T-cell (primary cell): ENCODE measurements around the gene PEMT. TPM values are rescaled to one million over a fixed set of nuclear protein-coding genes. Genes with fewer than 3 reads are reported as not detected.
"Not testable (repeated sequence)": the region's sequence is repeated elsewhere in the genome, so short reads cannot be mapped to it uniquely, and the experiment has no call there.

Experiments used
- ATAC-seq, 4 experiments: fragments of 200-7000 bp in 3 of 4; fragments of 150-1000 bp in 1 of 4; cut with Tn5 transposase; replicated peaks in 1 of 4; 1 replicate in 3 of 4; 2 replicates in 1 of 4; pipeline ENCODE4 v1.10.0; 2021; ENCODE audit warnings: moderate library complexity in 3 of 4, mild to moderate bottlenecking in 2 of 4, moderate number of reproducible peaks in 1 of 4
- CTCF ChIA-PET, 2 donors: fragments of 300-600 bp; sonication (Branson Sonifier 250); formaldehyde crosslinking; loops; one replicate each; lab custom pipeline; 2022; ENCODE audit warnings: antibody characterized with exemption in 2 of 2; lab: Charles Lee
- POLR2A ChIA-PET, 2 donors: fragments of 300-600 bp; sonication (Branson Sonifier 250); formaldehyde crosslinking; loops; one replicate each; lab custom pipeline; 2022; ENCODE audit warnings: antibody characterized with exemption in 2 of 2; lab: Charles Lee
- DNase-seq, 35 experiments: peaks; one replicate each; pipeline versions ENCODE4 v3.0.0 to v3.0.0-alpha.2; 2013 to 2023
- H3K27ac ChIP-seq: one replicate; pipeline ENCODE4 v1.5.1; 2013; ENCODE audit warnings: low read length
- H3K27me3 ChIP-seq, 2 experiments: replicated peaks in 1 of 2; 1 replicate in 1 of 2; 2 replicates in 1 of 2; pipeline versions ENCODE4 v1.6.1 to v1.7.0; 2013; ENCODE audit warnings: low read length in 1 of 2, mixed read lengths in 1 of 2; ENCODE audit not compliant: control insufficient read depth in 2 of 2, insufficient read depth in 2 of 2; ENCODE audit errors: extremely low read depth in 1 of 2
- H3K36me3 ChIP-seq, 2 donors: 1 replicate in 1 of 2; 2 replicates in 1 of 2; pipeline versions ENCODE4 v1.6.1 to v1.7.0; 2013; ENCODE audit warnings: low read length in 1 of 2; ENCODE audit not compliant: control insufficient read depth in 2 of 2, insufficient read depth in 1 of 2; ENCODE audit errors: extremely low read depth in 1 of 2
- H3K4me1 ChIP-seq, 2 experiments: 1 replicate in 1 of 2; 2 replicates in 1 of 2; pipeline versions ENCODE4 v1.6.1 to v1.7.0; 2013; ENCODE audit warnings: low read length in 2 of 2, mixed read lengths in 1 of 2; ENCODE audit not compliant: insufficient read depth in 2 of 2, control insufficient read depth in 1 of 2; ENCODE audit errors: extremely low read depth in 1 of 2
- H3K4me3 ChIP-seq, 2 donors: 1 replicate in 1 of 2; 2 replicates in 1 of 2; pipeline versions ENCODE4 v1.5.1 to v1.7.0; 2013; ENCODE audit warnings: mild to moderate bottlenecking in 2 of 2, low read length in 1 of 2, moderate library complexity in 1 of 2; ENCODE audit not compliant: control insufficient read depth in 1 of 2; ENCODE audit errors: extremely low read depth in 1 of 2
- H3K9me3 ChIP-seq: 2 replicates; pipeline ENCODE4 v1.7.0; 2013
- H3K27ac Mint-ChIP-seq, 2 donors: one replicate each; pipeline ENCODE4 v1.8.0; 2020 to 2021; ENCODE audit warnings: mild to moderate bottlenecking in 2 of 2, mixed read lengths in 2 of 2
- H3K27me3 Mint-ChIP-seq, 2 donors: one replicate each; pipeline ENCODE4 v1.8.0; 2021 to 2022; ENCODE audit warnings: mixed read lengths in 2 of 2
- H3K36me3 Mint-ChIP-seq: one replicate; pipeline ENCODE4 v1.8.0; 2021; ENCODE audit warnings: mixed read lengths
- H3K4me1 Mint-ChIP-seq, 3 donors: one replicate each; pipeline ENCODE4 v1.8.0; 2020 to 2022; ENCODE audit warnings: mixed read lengths in 3 of 3, mild to moderate bottlenecking in 1 of 3
- H3K4me3 Mint-ChIP-seq, 3 donors: one replicate each; pipeline ENCODE4 v1.8.0; 2020 to 2022; ENCODE audit warnings: mild to moderate bottlenecking in 3 of 3, mixed read lengths in 3 of 3, moderate library complexity in 3 of 3
- H3K9me3 Mint-ChIP-seq, 3 donors: one replicate each; pipeline ENCODE4 v1.8.0; 2020 to 2022; ENCODE audit warnings: mixed read lengths in 3 of 3
- WGBS: methylation state at CpG from one replicate; pipeline ENCODE4 v1.1.5; 2013; ENCODE audit warnings: missing lambda C conversion rate; ENCODE audit not compliant: insufficient coverage; 5-methylcytosine and 5-hydroxymethylcytosine counted together
- total RNA-seq, 35 experiments: library from RNA in 6 of 35; stranded (reverse) in 6 of 35; fragments of 120-200 nt in 1 of 35; gene quantifications; one replicate each; pipeline versions ENCODE4 v1.2.1 to v1.2.4 and lab custom pipeline; 2013 to 2026

Gene PEMT
- total RNA-seq: 10 to 100 TPM; 13.3 to 25.8 (median 14.6) TPM
- total RNA-seq (2013): 9.7 TPM
- total RNA-seq (lab: John Stamatoyannopoulos, UW): 2.6 to 22.1 (median 5.3) reads per million in 29 experiments

GRCh38 chr17:17591355-17592298, at the start of gene PEMT:
TSS of gene PEMT (minus strand) at chr17:17591708. CDS start at chr17:17591626, 82 bp downstream.
- peak within 1 kb of the TSS; percentile 83 to 92 for H3K27ac Mint-ChIP-seq
- Histone ChIP-seq H3K27ac (peak within 1 kb of the TSS; percentile 76), H3K27me3 (no peaks in the 10 kb centered on the region), H3K9me3 (no peaks in the 10 kb centered on the region), H3K4me1 (peaks cover 3 to 23% of the 10 kb centered on the region in 2 experiments), H3K4me3 (peak within 1 kb of the TSS; percentile 78 to 85), H3K36me3 (no peaks in the 10 kb centered on the region)
- POLR2A ChIA-PET: no interaction called here
- WGBS: under 1% methylated on average over 80 of the region's 86 CpGs
- ATAC-seq (peak; percentile 91 to 95 (median 94)), DNase-seq (peak; percentile 86 to 97 (median 91))
- no peaks in the 10 kb centered on the region for H3K27me3 Mint-ChIP-seq
- H3K36me3 Mint-ChIP-seq: no peaks in the 10 kb centered on the region
- no peaks in the 10 kb centered on the region for H3K9me3 Mint-ChIP-seq
- peaks cover 19 to 21% (median 20%) of the 10 kb centered on the region in 3 donors for H3K4me1 Mint-ChIP-seq
- peak within 1 kb of the TSS; percentile 84 to 96 (median 90) for H3K4me3 Mint-ChIP-seq
- CTCF ChIA-PET: interaction anchor here in 1 of 2 donors (0.6 to 1.6 kb wide), 2 partner anchors 22 to 439 kb away, joined by 4 to 5 read pairs; no protein-coding TSS in a partner anchor

DNA sequence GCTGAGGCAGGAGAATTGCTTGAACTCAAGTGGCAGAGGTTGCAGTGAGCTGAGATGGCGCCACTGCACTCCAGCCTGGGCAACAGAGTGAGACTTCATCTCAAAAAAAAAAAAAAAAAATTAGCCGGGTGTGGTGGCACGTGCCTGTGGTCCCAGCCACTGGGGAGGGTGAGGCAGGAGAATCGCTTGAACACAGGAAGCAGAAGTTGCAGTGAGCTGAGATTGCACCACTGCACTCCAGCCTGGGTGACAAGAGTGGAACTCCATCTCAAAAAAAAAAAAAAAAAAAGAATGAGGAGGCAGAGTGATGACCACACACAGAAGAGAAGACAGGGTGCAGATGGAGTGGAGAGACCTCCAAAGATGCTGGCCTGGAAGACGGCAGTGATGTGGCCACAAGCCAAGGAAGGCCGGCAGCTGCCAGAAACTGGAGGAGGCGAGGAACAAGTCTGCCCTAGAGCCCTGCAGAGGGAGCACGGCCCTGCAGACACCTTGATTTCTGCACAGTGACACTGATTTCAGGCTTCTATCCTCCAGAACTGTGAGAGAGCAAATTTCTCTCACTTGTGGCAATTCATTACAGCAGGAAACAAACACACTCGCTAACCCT, 48.3 kb upstream of the PEMT start:
- H3K4me3 Mint-ChIP-seq, H3K4me3 ChIP-seq, POLR2A ChIA-PET, H3K4me1 Mint-ChIP-seq, H3K36me3 ChIP-seq, DNase-seq, H3K36me3 Mint-ChIP-seq, H3K27me3 Mint-ChIP-seq, H3K4me1 ChIP-seq, H3K27me3 ChIP-seq, H3K9me3 ChIP-seq, H3K27ac ChIP-seq, ATAC-seq, H3K9me3 Mint-ChIP-seq, H3K27ac Mint-ChIP-seq: not testable (repeated sequence)
- CTCF ChIA-PET: interaction anchor here (0.6 to 0.7 kb wide), 3 partner anchors 156 to 633 kb away, joined by 3 to 4 read pairs (median 3); no protein-coding TSS in a partner anchor
- 84% methylated on average over 6 of the region's 9 CpGs for WGBS

GRCh38 chr17:17638467-17638866, 47.0 kb upstream of the PEMT start:
- ATAC-seq: no peak
- no CpG with 5 or more reads among the region's 2 CpGs for WGBS
- Mint-ChIP-seq H3K4me1 (peaks cover 0 to 4% (median 0%) of the 10 kb centered on the region in 3 donors), H3K4me3 (no peak overlapping the region), H3K36me3 (no peaks in the 10 kb centered on the region), H3K9me3 (no peaks in the 10 kb centered on the region), H3K27me3 (peaks cover 0 to 4% of the 10 kb centered on the region in 2 donors), H3K27ac (no peak overlapping the region)
- no peaks in the 10 kb centered on the region for H3K9me3 ChIP-seq
- no peak overlapping the region for H3K27ac ChIP-seq
- H3K27me3 ChIP-seq: peaks cover 0 to 4% of the 10 kb centered on the region in 2 experiments
- no peak overlapping the region for H3K4me3 ChIP-seq
- ChIA-PET POLR2A (no interaction called here), CTCF (no interaction called here)
- H3K4me1 ChIP-seq: peaks cover 0 to 7% of the 10 kb centered on the region in 2 experiments
- no peak for DNase-seq
- H3K36me3 ChIP-seq: no peaks in the 10 kb centered on the region

GRCh38 chr17:17636272-17636885, 44.9 kb upstream of the PEMT start:
- ChIA-PET CTCF (no interaction called here), POLR2A (no interaction called here)
- H3K9me3 Mint-ChIP-seq: no peaks in the 10 kb centered on the region
- no peaks in the 10 kb centered on the region for H3K9me3 ChIP-seq
- H3K4me1 ChIP-seq: peaks cover 0 to 4% of the 10 kb centered on the region in 2 experiments
- no peaks in the 10 kb centered on the region for H3K36me3 Mint-ChIP-seq
- no peak for ATAC-seq
- no peak overlapping the region for H3K4me3 ChIP-seq
- no peaks in the 10 kb centered on the region for H3K4me1 Mint-ChIP-seq
- no peak overlapping the region for H3K27ac ChIP-seq
- no peak overlapping the region for H3K27ac Mint-ChIP-seq
- 90% methylated on average over 5 of the region's 5 CpGs for WGBS
- H3K36me3 ChIP-seq: no peaks in the 10 kb centered on the region
- H3K4me3 Mint-ChIP-seq: no peak overlapping the region
- DNase-seq: no peak
- H3K27me3 ChIP-seq: peaks cover 0 to 8% of the 10 kb centered on the region in 2 experiments
- H3K27me3 Mint-ChIP-seq: peaks cover 0 to 4% of the 10 kb centered on the region in 2 donors

- POLR2A ChIA-PET, H3K27me3 ChIP-seq, H3K4me3 Mint-ChIP-seq, H3K9me3 Mint-ChIP-seq, DNase-seq, H3K27ac ChIP-seq, CTCF ChIA-PET, H3K4me3 ChIP-seq, H3K4me1 ChIP-seq, H3K4me1 Mint-ChIP-seq, H3K36me3 ChIP-seq, H3K9me3 ChIP-seq, H3K27ac Mint-ChIP-seq, H3K36me3 Mint-ChIP-seq, H3K27me3 Mint-ChIP-seq, ATAC-seq: not testable (repeated sequence)
- WGBS: 100% methylated on average over 2 of the region's 15 CpGs
These were observed 44.2 kb upstream of the PEMT start for GRCh38 chr17:17635537-17636271.
